Cerebellar nuclear complex (tissue), 1 donor: ENCODE measurements around the gene SEPHS1.
"Not testable (repeated sequence)": the region's sequence is repeated elsewhere in the genome, so short reads cannot be mapped to it uniquely, and the experiment has no call there.

Experiments used
- DNase-seq, 2 experiments: peaks; one replicate each; lab custom pipeline; 2025; lab: John Stamatoyannopoulos, UW

Gene SEPHS1

GRCh38 chr10:13360587-13360986 lies 12.5 kb upstream of the SEPHS1 start:
- DNase-seq: no peak

- DNase-seq: no peak
Measured at GRCh38 chr10:13356392-13356791, 8.3 kb upstream of the SEPHS1 start.

GRCh38 chr10:13354783-13355182 lies 6.7 kb upstream of the SEPHS1 start:
- no peak for DNase-seq

GRCh38 chr10:13352519-13352918 lies 4.4 kb upstream of the SEPHS1 start:
- no peak for DNase-seq

GRCh38 chr10:13351340-13351915 lies 3.3 kb upstream of the SEPHS1 start:
- DNase-seq: no peak

GRCh38 chr10:13349463-13350274 lies 1.6 kb upstream of the SEPHS1 start:
- no peak for DNase-seq

- DNase-seq: no peak
Measured at GRCh38 chr10:13347500-13348156, 465 bp downstream of the SEPHS1 start.

GRCh38 chr10:13347043-13347499 lies 1.0 kb downstream of the SEPHS1 start:
- DNase-seq: no peak

- no peak for DNase-seq
Measured at GRCh38 chr10:13346283-13347042, 1.6 kb downstream of the SEPHS1 start.

GRCh38 chr10:13340626-13341376 lies 7.3 kb downstream of the SEPHS1 start:
- DNase-seq: peak in 1 of 2 experiments; percentile 36

- DNase-seq: no peak
Measured at GRCh38 chr10:13340068-13340467, 8.0 kb downstream of the SEPHS1 start.

GRCh38 chr10:13338390-13339110 lies 9.5 kb downstream of the SEPHS1 start:
- DNase-seq: no peak

GRCh38 chr10:13337827-13338196 lies 10.3 kb downstream of the SEPHS1 start:
- DNase-seq: no peak

GRCh38 chr10:13337128-13337826 lies 10.8 kb downstream of the SEPHS1 start:
- DNase-seq: no peak

- peak; percentile 66 to 97 for DNase-seq
Measured at GRCh38 chr10:13335881-13336280, 12.2 kb downstream of the SEPHS1 start.

- DNase-seq: no peak
Measured at GRCh38 chr10:13334556-13334955, 13.5 kb downstream of the SEPHS1 start.

GRCh38 chr10:13331646-13332045 lies 16.4 kb downstream of the SEPHS1 start:
- DNase-seq: no peak

GRCh38 chr10:13330980-13331379 lies 17.1 kb downstream of the SEPHS1 start:
- not testable (repeated sequence) for DNase-seq

GRCh38 chr10:13329565-13329964 lies 18.5 kb downstream of the SEPHS1 start:
- DNase-seq: no peak

- no peak for DNase-seq
Measured at GRCh38 chr10:13328613-13329012, 19.5 kb downstream of the SEPHS1 start.
